ENCODE measurements around the gene TENM3.

TENM3 gene

DNA sequence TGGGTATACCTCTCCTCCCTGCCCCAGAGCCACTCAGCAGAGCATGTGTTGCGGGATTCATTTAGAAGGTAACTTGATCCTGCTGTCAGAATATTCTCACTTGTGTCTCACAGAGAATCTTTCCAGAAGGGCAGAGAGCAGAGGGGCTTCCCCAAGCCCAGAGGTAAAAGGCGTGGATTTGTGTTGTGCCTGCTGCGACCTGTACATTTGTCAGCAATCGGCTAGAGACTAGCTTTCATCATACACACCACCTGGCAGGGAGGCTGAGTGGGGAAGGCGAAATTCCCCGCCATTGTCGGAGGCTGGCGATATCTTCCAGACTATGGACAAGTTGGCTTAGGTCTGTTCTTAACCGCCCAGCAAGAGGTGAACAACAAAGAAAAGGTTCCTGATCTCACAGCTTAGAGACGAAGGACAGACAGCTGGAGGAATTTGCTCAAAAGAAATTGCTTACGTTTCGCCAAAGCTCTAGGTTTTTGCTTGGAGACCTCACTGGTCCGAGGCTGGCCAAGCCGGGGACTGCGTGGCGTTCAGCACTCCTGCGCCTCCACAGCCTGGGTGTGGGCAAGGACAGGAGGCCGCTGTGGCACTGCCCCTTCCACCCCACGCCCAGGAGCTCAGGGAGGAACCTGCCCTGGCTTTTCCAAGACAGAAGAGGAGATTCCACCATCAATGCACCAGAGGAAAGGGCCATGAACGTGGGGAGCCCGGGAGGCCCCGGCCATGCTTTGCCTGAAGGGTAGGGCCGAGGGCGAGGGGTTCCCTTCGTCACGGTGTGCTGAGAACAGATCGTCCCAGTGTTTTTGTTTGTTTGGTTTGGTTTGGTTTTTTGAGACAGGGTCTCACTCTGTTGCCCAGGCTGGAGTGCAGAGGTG lies 604.6 kb downstream of the TENM3 start:
- DNase-seq (ENCODE audit: low read depth), result no peak

DNA sequence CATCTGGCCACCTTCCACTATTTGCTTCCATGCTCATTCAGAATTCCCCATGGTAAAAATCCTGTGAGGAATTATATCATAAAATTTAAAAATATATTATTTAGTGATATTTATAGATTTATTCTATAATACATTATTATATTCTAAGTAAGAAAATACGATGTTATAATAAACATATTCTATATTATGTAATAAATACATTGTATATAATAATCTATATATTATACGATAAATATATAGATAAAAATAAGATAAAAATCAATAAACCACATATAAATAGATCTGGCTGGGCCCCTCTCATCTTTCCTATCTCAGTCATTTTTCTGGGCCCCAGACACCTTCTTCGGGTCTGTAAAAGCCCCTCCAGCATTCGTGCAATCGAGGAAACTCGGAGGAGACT lies 605.5 kb downstream of the TENM3 start:
- no peak for DNase-seq (ENCODE audit: low read depth)

All from iris pigment epithelial cell (primary cell).